Stomach (tissue), 4 donors: ENCODE data around the gene QTRT2.

Experiments
- CTCF ChIP-seq, 7 experiments: fragments of 450-650 bp in 4 of 7; fragments of 200-600 bp in 3 of 7; sonication (generic) in 3 of 7; IDR thresholded peaks; one replicate each; pipeline ENCODE4 v1.5.1; 2016 to 2019; ENCODE audit warnings: antibody characterized with exemption in 7 of 7, control low read depth in 2 of 7, mild to moderate bottlenecking in 1 of 7
- EP300 ChIP-seq: sonication (generic); formaldehyde crosslinking; IDR thresholded peaks from one replicate; pipeline ENCODE4 v1.6.1; 2017; ENCODE audit warnings: antibody characterized with exemption
- POLR2A ChIP-seq, 4 donors: fragments of 450-650 bp; IDR thresholded peaks; one replicate each; pipeline ENCODE4 v1.6.1; 2016; ENCODE audit warnings: antibody characterized with exemption in 4 of 4, control low read depth in 2 of 4, mild to moderate bottlenecking in 1 of 4, moderate library complexity in 1 of 4

- TF ChIP-seq CTCF (IDR thresholded peaks at IDR 0.05) (no peak), EP300 (no peak), POLR2A (IDR thresholded peaks at IDR 0.05) (no peak)
Measured at GRCh38 chr3:114132500-114132899, 76.0 kb downstream of the QTRT2 start.
